ENCODE data around the gene CPEB2. TPM values are rescaled to one million over a fixed set of nuclear protein-coding genes. Genes with fewer than 3 reads are reported as not detected.

Gene CPEB2
- total RNA-seq, 6 experiments from 2014 or later: 9.1 to 16.3 (median 12.9) TPM

DNA sequence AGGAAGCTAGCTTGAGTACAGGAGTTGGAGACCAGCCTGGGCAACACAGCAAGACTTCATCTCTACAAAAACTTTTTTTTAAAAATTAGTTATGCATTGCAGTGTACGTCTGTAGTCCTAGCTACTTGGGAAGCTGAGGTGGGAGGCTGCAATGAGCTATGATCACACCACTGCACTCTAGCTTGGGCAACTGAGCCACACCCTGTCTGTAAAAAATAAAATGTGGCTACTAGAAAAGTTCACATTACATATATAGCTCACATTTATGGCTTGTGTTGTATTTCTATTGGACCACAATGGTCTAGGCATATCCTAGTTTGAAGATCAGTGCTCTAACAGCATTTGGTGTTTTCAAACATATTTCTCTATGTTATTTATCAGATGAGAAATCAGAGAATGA, 11.8 kb upstream of the CPEB2 start:
- no peak overlapping the region for H3K27ac ChIP-seq
- DNase-seq: no peak
- TF ChIP-seq, protein P1, sequence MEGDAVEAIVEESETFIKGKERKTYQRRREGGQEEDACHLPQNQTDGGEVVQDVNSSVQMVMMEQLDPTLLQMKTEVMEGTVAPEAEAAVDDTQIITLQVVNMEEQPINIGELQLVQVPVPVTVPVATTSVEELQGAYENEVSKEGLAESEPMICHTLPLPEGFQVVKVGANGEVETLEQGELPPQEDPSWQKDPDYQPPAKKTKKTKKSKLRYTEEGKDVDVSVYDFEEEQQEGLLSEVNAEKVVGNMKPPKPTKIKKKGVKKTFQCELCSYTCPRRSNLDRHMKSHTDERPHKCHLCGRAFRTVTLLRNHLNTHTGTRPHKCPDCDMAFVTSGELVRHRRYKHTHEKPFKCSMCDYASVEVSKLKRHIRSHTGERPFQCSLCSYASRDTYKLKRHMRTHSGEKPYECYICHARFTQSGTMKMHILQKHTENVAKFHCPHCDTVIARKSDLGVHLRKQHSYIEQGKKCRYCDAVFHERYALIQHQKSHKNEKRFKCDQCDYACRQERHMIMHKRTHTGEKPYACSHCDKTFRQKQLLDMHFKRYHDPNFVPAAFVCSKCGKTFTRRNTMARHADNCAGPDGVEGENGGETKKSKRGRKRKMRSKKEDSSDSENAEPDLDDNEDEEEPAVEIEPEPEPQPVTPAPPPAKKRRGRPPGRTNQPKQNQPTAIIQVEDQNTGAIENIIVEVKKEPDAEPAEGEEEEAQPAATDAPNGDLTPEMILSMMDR (IDR thresholded peaks at IDR 0.05): no peak
- TF ChIP-seq POLR2A (IDR thresholded peaks at IDR 0.05): no peak
- intact Hi-C loops (cut with DNase I): no loop called here
- H3K27me3 ChIP-seq: no peaks in the 10 kb centered on the region
- no peaks in the 10 kb centered on the region for H3K9me3 ChIP-seq
- H3K4me3 ChIP-seq: no peak overlapping the region
- 83% methylated on average over 1 of the region's 1 CpG for WGBS (ENCODE audit: insufficient coverage, low coverage, low lambda C conversion rate, missing lambda C conversion rate)
- no peaks in the 10 kb centered on the region for H3K36me3 ChIP-seq
- H3K4me1 ChIP-seq: peaks cover 0 to 11% (median 0%) of the 10 kb centered on the region in 4 donors
- no peak for ATAC-seq

DNA sequence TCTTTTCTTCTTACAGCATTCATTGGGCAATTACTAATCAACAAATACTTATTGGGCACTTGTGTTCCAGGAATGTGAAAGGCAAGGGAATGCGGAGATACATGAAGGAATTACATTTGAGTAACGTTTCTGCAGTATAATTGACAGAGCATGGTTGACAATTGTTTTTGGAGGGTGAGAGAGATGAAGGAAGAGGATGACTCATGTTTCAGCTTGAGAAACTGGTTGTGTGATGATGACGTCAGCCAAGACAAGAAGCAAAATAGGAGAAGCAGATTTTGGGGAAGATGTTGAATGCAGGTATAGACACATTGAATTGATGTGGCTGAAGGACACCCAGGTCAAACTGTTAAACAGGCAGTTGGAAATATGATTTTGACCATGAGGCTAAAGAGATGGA, 8.0 kb upstream of the CPEB2 start:
- no peak for DNase-seq
- Histone ChIP-seq H3K27ac (no peak overlapping the region), H3K9me3 (peaks cover 0 to 4% (median 0%) of the 10 kb centered on the region in 4 donors), H3K4me3 (no peak overlapping the region), H3K4me1 (no peaks in the 10 kb centered on the region), H3K27me3 (no peaks in the 10 kb centered on the region), H3K36me3 (no peaks in the 10 kb centered on the region)
- 61% methylated on average over 3 of the region's 3 CpGs for WGBS (ENCODE audit: insufficient coverage, low coverage, low lambda C conversion rate, missing lambda C conversion rate)
- no peak for ATAC-seq
- intact Hi-C loops (cut with DNase I): no loop called here
- no peak for TF ChIP-seq POLR2A (IDR thresholded peaks at IDR 0.05)
- TF ChIP-seq, protein P1 (IDR thresholded peaks at IDR 0.05): no peak

DNA sequence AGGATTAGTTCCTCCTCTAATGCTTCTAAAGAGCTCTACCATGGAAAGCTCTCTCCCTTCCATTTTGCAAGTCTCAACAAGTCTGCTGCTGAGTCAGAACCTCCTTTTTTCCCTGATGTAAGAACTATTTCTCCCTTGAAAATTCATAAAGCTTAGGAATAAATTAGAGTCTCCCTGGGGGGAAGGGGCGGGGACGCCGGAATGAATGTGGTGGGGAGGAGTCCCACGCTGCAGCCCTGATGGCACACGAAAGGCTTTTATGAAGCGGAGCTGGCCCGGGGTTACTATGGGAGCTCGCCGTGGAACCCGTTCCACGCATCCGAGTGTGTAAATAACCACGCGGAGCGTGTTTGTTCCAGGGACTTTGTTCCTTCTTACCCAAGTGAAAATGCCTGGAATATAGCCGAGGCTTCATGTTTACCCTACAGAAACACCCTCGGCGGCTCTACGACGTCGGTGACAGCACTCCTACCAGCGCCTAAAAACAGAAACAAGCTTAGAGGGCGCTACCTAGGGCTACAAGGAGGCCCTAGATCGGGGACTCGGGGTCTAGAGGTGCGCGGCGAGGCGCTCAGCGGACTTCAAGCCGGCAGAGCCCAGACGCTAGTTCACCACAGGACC, 923 bp upstream of the CPEB2 start:
- WGBS (ENCODE audit: insufficient coverage, low coverage, low lambda C conversion rate, missing lambda C conversion rate): under 1% methylated on average over 24 of the region's 32 CpGs
- Histone ChIP-seq H3K4me1 (peaks cover 0 to 9% (median 3%) of the 10 kb centered on the region in 4 donors), H3K9me3 (peaks cover 0 to 4% (median 0%) of the 10 kb centered on the region in 4 donors), H3K27me3 (no peaks in the 10 kb centered on the region), H3K27ac (peak overlapping the region; percentile 100), H3K36me3 (no peaks in the 10 kb centered on the region), H3K4me3 (peak overlapping the region; percentile 80 to 87 (median 86))
- ATAC-seq (peak; percentile 20 to 48 (median 41)), DNase-seq (peak; percentile 76 to 88 (median 84))
- TF ChIP-seq, protein P1 (IDR thresholded peaks at IDR 0.05): no peak
- TF ChIP-seq POLR2A (IDR thresholded peaks at IDR 0.05): peak; percentile 46
- intact Hi-C loops (cut with DNase I): no loop called here

DNA sequence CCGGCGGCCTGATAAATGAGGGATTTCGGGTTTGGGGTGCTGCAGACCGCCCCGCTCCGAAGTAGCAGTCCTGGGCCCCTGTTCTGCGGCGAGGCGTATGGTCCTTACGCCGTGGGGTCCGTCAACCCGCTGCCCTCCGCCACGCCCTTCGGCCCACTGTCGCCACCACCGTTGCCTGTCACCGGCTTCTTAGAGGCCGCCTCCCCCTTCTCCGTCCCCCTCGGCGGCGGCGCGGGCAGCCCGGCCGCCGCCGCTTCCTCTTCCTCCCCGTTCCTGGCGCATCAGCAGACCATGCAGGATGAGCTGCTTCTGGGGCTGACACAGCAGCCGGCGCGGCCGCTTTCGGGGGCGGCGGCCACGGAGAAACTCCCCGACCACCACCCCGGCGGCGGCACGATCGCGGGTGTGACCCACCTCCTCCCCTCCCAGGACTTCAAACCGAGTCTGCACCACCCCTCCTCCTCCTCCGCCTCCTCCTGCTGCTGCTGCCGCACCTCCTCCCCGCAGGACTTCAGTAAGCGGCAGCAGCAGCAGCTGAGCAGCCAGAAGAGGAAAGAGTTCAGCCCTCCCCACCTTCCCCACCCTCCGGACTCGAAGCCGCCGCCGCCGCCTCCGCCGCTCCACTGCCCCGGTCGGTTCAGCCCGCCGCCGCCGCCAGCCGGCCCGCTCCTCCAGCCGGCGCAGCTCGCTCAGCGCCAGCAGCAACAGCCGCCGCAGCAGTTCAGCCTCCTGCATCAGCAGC, 549 bp downstream of the CPEB2 start:
- peak; percentile 81 to 90 (median 89) for DNase-seq
- under 1% methylated on average over 24 of the region's 74 CpGs for WGBS (ENCODE audit: insufficient coverage, low coverage, low lambda C conversion rate, missing lambda C conversion rate)
- H3K27me3 ChIP-seq: no peaks in the 10 kb centered on the region

More for the DNA sequence above, 549 bp downstream of the CPEB2 start:
- H3K4me3 ChIP-seq: peak overlapping the region; percentile 80 to 87 (median 86)
- H3K9me3 ChIP-seq: no peaks in the 10 kb centered on the region
- peaks cover 0 to 8% (median 3%) of the 10 kb centered on the region in 4 donors for H3K36me3 ChIP-seq
- H3K4me1 ChIP-seq: peaks cover 0 to 20% (median 3%) of the 10 kb centered on the region in 4 donors
- TF ChIP-seq POLR2A (IDR thresholded peaks at IDR 0.05): peak; percentile 51
- TF ChIP-seq, protein P1 (IDR thresholded peaks at IDR 0.05): no peak
- H3K27ac ChIP-seq: peak overlapping the region; percentile 100
- intact Hi-C loops (cut with DNase I): no loop called here
- peak; percentile 18 to 47 (median 36) for ATAC-seq
